T-helper 17 cell (primary cell): Measurements from ENCODE around the gene ABCC10. TPM values are rescaled to one million over a fixed set of nuclear protein-coding genes. Genes with fewer than 3 reads are reported as not detected.

Source experiments
- ATAC-seq: fragments of 150-1000 bp; cut with Tn5 transposase; 2 replicates; pipeline ENCODE4 v1.10.0; 2021; ENCODE audit warnings: mild to moderate bottlenecking, moderate library complexity
- DNase-seq, 3 donors: peaks; one replicate each; pipeline versions ENCODE4 v3.0.0 to v3.0.0-alpha.2; 2020 to 2021
- H3K9me3 ChIP-seq: one replicate; pipeline ENCODE4 v1.7.0; 2013; ENCODE audit warnings: low read length, mild to moderate bottlenecking; ENCODE audit not compliant: control insufficient read depth, poor library complexity, severe bottlenecking
- H3K27ac Mint-ChIP-seq: one replicate; pipeline ENCODE4 v1.8.0; 2022; ENCODE audit warnings: mild to moderate bottlenecking, moderate library complexity, mixed read lengths
- H3K27me3 Mint-ChIP-seq: one replicate; pipeline ENCODE4 v1.8.0; 2022; ENCODE audit warnings: mixed read lengths
- H3K36me3 Mint-ChIP-seq: one replicate; pipeline ENCODE4 v1.8.0; 2022; ENCODE audit warnings: low read depth, mixed read lengths
- H3K4me1 Mint-ChIP-seq: one replicate; pipeline ENCODE4 v1.8.0; 2022; ENCODE audit warnings: mild to moderate bottlenecking, mixed read lengths
- H3K4me3 Mint-ChIP-seq: one replicate; pipeline ENCODE4 v1.8.0; 2022; ENCODE audit warnings: mild to moderate bottlenecking, moderate library complexity, mixed read lengths
- total RNA-seq, 4 donors: library from RNA in 2 of 4; stranded (reverse) in 2 of 4; gene quantifications; one replicate each; pipeline ENCODE4 v1.2.3 and lab custom pipeline; 2022 to 2026

The ABCC10 gene
- total RNA-seq, 2 donors from 2014 or later, result 51.0 to 70.7 TPM

DNA sequence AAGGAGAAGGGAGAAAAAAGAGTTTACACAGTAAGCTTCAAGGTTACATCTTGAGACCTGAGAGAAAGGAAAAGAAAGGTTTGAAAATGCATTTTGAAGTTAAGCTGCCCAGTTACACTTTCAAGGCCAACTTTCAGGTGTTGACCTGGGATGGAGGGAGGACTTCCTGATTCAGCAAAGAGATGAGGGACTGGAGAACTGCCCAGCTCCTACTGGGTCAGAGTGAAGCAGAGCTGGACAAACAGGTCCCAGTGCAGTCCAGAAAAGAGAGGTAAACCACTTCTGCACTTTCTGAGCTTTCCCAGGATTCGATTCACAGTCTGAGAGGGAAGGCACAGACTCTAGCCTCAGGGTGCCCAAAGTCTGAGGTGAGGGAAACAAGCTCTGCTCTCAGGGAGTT, 44.1 kb downstream of the ABCC10 start:
- Mint-ChIP-seq H3K36me3 (peaks cover 4% of the 10 kb centered on the region), H3K4me3 (no peak overlapping the region), H3K4me1 (peaks cover 2% of the 10 kb centered on the region), H3K27me3 (peaks cover 29% of the 10 kb centered on the region), H3K27ac (no peak overlapping the region)
- no peaks in the 10 kb centered on the region for H3K9me3 ChIP-seq
- DNase-seq (no peak), ATAC-seq (no peak)

DNA sequence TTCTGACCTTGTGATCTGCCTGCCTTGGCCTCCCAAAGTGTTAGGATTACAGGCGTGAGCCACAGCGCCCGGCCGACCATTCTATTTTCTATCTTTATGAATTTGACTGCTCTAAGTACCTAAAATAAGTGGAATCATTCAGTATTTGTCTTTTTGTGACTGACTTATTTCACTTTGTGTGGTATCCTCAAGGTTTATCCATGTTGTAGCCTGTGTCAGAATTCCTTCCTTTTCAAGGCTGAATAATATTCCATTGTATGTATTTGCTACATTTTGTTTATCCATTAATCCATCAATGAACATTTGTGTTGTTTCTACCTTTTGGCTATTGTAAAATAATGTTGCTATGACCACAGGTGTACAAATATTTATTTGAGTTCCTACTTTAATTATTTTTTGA, 45.2 kb downstream of the ABCC10 start:
- Mint-ChIP-seq H3K4me1 (peaks cover 14% of the 10 kb centered on the region), H3K36me3 (peaks cover 5% of the 10 kb centered on the region), H3K4me3 (no peak overlapping the region), H3K27me3 (peaks cover 21% of the 10 kb centered on the region), H3K27ac (no peak overlapping the region)
- H3K9me3 ChIP-seq, result no peaks in the 10 kb centered on the region
- ATAC-seq (no peak), DNase-seq (no peak)

DNA sequence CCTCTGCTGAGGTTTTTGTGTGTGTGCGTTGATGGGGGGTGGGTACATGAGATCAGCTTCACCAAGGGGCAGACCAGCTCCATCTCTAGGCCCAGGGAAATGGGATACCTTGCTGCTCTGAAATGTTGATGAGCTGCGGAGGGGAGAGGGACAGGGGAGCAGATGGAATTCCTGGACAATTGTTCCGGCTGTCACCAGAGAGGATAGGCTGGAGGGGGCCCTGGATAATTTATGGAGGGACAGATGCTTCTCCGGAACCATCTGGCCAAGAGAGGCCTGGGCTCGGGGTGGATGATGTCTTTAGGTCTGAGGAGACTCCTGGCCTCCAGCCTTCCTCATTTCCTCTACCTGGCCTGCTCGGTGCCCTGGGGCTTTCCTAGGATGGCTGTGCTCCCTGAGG, 48.2 kb downstream of the ABCC10 start:
- peaks cover 24% of the 10 kb centered on the region for H3K4me1 Mint-ChIP-seq
- no peak for DNase-seq
- no peaks in the 10 kb centered on the region for H3K9me3 ChIP-seq
- no peak for ATAC-seq
- H3K27ac Mint-ChIP-seq, result peak overlapping the region; percentile 99
- H3K36me3 Mint-ChIP-seq, result peaks cover 2% of the 10 kb centered on the region
- no peaks in the 10 kb centered on the region for H3K27me3 Mint-ChIP-seq
- no peak overlapping the region for H3K4me3 Mint-ChIP-seq

DNA sequence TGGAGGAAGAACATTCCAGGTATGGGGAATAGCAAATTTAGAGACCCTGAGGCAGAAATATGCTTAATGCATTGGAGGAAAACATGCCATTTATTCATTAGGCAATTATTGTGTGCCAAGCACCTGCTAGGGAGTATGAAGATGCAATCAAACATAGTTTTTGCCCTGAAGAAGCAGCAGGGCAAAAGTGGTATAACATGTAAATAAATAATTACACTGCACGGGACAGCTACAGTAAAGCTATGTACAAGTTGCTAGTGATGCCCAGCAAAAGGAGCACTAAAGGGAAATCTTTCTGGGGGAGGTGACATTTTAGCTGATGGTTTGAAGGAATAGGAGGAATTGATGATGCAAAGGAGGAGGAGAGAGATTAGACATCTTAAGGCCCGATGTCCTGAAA, 49.4 kb downstream of the ABCC10 start:
- H3K36me3 Mint-ChIP-seq, result peaks cover 2% of the 10 kb centered on the region

DNA sequence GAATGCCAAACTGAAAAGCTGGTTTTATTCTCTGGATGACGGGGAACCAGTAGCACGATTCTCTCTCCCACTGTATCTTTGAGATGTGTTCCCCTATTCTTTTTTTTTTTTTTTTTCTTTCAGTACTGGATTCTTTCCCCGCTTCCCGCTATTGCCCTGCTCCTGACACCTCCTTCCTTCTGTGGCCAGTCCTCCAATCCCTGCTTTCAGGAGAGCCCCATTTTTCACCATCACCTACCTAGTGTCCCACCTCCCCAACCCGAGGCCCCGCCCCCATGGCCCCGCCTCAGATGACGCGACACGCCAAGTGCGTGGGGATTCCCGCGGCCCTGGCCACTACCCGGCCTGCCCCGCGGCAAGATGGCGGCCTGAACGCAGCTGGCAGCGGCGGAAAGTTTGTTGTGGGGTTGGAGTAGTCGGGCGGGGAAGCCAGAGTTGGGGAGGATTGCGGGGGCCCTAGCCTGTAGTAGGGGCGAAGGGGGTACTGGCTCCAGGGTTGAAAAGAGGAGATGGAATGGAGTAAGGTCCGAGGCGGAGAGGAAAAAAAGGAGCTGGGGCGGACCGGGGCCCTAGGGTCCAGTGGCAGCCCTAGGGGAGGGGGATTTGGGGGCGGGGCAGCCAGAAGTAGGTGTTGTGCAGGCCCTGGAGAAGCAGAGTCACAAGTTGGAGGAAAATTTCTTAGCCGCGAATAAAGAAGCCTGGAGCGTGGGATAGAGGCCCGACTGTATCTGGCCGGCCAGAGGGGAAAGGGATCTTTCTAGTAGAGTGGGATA, 50.1 kb downstream of the ABCC10 start, which contains the start of gene TJAP1:
Gene TJAP1 (plus strand): TSS at position 336 of the 773 bp plus-strand sequence. CDS start 21,432 bp downstream, outside the sequence.
- no peaks in the 10 kb centered on the region for H3K9me3 ChIP-seq
- peaks cover 2% of the 10 kb centered on the region for H3K36me3 Mint-ChIP-seq
- H3K27me3 Mint-ChIP-seq, result no peaks in the 10 kb centered on the region
- peak within 1 kb of the TSS; percentile 95 for H3K4me3 Mint-ChIP-seq
- peaks cover 36% of the 10 kb centered on the region for H3K4me1 Mint-ChIP-seq
- DNase-seq (peak; percentile 93 to 97 (median 95)), ATAC-seq (peak; percentile 100)
- peak within 1 kb of the TSS; percentile 99 for H3K27ac Mint-ChIP-seq

More for the DNA sequence above, 49.4 kb downstream of the ABCC10 start:
- Mint-ChIP-seq H3K27me3 (no peaks in the 10 kb centered on the region), H3K4me1 (peaks cover 29% of the 10 kb centered on the region), H3K27ac (peak overlapping the region; percentile 99), H3K4me3 (peak overlapping the region; percentile 95)
- ATAC-seq, result peak; percentile 10
- DNase-seq, result no peak
- no peaks in the 10 kb centered on the region for H3K9me3 ChIP-seq

DNA sequence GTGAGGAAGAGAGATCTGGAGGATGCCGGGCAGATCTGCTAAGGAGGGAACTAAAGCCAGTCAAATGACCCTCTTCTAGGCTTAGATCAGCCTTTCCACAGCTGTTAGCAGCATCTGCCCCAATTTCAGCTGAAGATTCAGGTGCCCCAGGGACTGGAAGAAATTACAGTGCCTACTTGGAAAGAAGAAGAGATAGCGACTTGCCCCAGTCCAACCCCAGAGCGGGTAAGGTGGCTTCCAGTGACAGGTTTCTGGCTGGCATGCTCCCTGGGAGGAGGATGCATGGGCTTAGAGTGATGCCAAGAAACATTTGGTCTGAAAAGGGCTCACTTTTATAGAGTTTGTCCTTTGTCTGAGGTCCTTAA, 50.6 kb downstream of the ABCC10 start:
- peak overlapping the region; percentile 99 for H3K27ac Mint-ChIP-seq
- DNase-seq, result no peak
- H3K9me3 ChIP-seq, result no peaks in the 10 kb centered on the region
- H3K36me3 Mint-ChIP-seq, result peaks cover 2% of the 10 kb centered on the region
- no peak for ATAC-seq
- H3K4me1 Mint-ChIP-seq, result peaks cover 37% of the 10 kb centered on the region
- peak overlapping the region; percentile 95 for H3K4me3 Mint-ChIP-seq
- H3K27me3 Mint-ChIP-seq, result no peaks in the 10 kb centered on the region

DNA sequence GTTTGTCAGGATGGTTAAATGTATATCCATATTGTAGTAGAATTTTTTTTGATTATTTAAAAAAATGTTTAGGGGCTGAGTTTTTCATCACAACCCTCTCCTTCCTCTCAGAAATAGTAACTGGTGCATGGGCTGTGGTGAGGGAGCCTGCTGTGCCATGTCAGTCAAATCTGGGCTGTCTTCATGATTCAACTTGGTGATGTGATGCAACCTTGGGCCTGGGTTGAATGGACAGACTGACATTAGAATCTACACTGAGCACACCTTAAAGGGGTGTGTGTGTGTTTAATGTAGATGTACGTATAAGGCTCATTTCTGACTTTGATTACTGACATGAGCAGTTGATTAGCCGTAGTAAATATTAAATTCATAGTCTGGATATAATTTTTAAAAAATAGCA, 53.7 kb downstream of the ABCC10 start:
- Mint-ChIP-seq H3K4me3 (no peak overlapping the region), H3K27ac (no peak overlapping the region), H3K4me1 (peaks cover 45% of the 10 kb centered on the region), H3K27me3 (no peaks in the 10 kb centered on the region), H3K36me3 (peaks cover 2% of the 10 kb centered on the region)
- ATAC-seq, result no peak
- DNase-seq, result no peak
- H3K9me3 ChIP-seq, result no peaks in the 10 kb centered on the region

DNA sequence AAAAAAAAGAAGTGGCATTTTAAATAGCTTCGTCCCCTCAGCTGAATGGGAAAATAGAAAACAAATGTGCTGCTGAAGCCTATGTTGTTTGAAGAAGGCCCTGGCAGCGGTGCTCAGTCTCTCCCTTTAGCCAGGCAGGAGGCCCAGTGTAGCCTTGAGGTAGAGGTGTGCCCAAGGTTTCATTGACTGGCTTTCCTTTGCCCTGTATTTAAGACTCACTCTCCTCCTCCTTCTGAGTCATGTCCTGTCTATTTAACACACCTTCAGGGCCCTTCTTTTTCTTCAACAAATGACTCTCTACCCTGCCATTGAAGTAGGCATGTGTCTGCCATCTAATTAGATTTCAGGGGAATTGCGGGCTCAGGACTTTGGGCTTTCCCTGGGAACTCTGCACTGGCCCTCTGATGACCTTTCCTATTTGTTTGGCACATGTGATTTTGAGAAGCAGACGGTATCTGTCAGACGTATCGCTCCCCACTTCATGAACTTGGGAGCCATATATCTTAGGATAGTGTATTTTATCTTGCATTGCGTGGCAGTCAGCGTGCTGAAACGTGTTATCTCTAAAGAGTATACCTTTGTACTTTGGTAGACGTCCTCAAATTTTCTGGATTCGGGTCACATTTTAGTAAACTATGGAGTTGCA, 54.4 kb downstream of the ABCC10 start:
- H3K27me3 Mint-ChIP-seq, result no peaks in the 10 kb centered on the region
- H3K4me1 Mint-ChIP-seq, result peaks cover 42% of the 10 kb centered on the region
- peaks cover 2% of the 10 kb centered on the region for H3K36me3 Mint-ChIP-seq
- DNase-seq (no peak), ATAC-seq (no peak)
- peak overlapping the region; percentile 21 for H3K4me3 Mint-ChIP-seq
- H3K27ac Mint-ChIP-seq, result peak overlapping the region; percentile 67
- no peaks in the 10 kb centered on the region for H3K9me3 ChIP-seq

DNA sequence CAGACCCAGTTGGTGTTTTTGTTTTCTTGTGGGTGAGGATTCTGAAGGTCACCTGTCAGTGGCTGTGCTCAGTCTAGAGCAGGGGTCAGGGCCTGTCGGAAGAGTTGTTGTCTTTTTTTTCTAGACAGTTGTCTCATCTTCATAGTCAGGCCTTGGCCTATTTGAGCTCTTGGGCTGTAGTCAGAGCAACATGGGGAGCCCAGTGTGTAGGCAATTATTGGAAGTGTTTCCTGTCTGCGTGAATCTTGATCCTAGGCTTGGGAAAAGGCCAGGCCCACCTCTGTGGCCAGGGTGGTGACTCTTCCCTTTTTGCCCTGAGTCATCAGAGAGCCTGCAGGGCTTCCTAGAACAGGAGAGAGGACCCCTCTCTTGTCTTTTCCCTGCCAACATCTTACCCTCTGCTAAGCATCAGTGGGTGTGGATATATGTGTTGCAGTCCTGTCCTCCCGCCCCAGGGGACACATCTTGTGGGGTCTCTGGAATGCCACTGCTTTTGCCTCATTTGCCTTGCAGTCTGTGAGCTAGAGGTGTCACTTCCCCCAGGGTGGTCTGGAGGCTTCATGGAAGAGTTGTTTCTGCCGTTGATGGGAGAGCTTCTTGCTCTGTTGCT, 61.4 kb downstream of the ABCC10 start:
- no peak for DNase-seq
- Mint-ChIP-seq H3K4me1 (peaks cover 21% of the 10 kb centered on the region), H3K27me3 (no peaks in the 10 kb centered on the region), H3K27ac (no peak overlapping the region), H3K36me3 (no peaks in the 10 kb centered on the region), H3K4me3 (no peak overlapping the region)
- no peaks in the 10 kb centered on the region for H3K9me3 ChIP-seq
- no peak for ATAC-seq

DNA sequence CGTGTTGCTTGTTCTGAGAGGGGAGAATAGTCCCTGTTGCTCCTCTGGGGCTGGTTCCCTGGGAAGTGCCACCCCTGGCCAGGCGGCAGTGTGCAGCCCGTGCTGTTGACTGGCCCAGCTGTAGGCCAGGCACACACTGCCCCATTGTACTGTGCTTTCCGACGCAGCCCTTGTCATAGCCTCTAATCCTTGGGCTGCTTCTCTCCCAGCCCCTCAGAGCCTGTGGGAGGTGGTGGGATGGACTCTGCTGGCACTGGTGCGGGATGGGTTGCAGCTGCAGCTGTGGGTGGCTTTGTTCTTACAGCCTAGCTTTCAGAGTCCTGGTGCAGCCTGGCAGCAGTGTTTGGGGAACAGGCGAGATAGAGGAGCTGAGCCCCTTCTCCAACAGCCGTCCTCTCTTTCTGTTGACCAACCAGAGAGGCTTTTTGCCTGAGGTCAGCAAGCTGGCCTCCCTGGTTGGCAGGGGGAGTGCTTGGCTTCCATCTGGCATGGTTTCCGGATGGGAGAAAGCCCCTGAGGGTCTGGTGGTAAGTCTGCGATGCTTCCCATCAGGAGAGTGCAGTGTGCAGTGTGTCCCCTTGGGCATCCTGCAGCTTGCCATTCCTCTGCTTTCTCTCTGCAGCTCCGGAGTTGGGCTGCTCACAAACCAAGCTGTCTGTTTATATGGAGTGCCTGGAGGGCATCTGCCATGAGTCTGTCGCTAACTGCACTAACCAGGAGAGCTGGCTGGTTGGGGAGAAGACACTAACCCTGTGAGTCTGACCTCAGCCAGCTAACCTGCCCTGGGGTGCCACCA, 62.1 kb downstream of the ABCC10 start:
- H3K36me3 Mint-ChIP-seq, result no peaks in the 10 kb centered on the region
- peaks cover 26% of the 10 kb centered on the region for H3K4me1 Mint-ChIP-seq
- no peak overlapping the region for H3K27ac Mint-ChIP-seq
- no peak overlapping the region for H3K4me3 Mint-ChIP-seq
- H3K9me3 ChIP-seq, result no peaks in the 10 kb centered on the region
- ATAC-seq (no peak), DNase-seq (no peak)
- no peaks in the 10 kb centered on the region for H3K27me3 Mint-ChIP-seq

DNA sequence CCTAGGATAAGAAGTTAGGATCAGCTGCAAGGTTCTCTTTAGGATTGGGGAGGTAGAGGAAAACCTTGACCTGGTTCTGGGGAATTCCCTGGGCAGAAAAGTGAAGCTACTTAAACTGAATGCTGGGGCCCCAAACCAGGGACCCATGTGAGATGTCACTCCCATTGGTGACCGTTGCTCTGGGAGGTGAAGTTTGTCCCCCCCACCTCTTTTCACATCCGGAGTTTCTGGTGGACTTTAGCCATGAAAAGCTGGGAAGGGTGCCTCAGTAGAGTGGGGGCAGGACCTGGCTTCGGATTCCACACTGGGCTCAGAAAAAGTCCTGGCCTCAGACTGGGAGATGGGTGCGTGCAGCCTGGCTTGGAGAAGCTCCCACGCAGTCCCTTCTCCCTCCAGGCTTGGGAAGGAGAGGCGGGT, 63.2 kb downstream of the ABCC10 start:
- Mint-ChIP-seq H3K4me3 (no peak overlapping the region), H3K36me3 (no peaks in the 10 kb centered on the region), H3K4me1 (peaks cover 29% of the 10 kb centered on the region), H3K27me3 (no peaks in the 10 kb centered on the region), H3K27ac (no peak overlapping the region)
- ATAC-seq, result no peak
- no peaks in the 10 kb centered on the region for H3K9me3 ChIP-seq
- DNase-seq, result no peak

DNA sequence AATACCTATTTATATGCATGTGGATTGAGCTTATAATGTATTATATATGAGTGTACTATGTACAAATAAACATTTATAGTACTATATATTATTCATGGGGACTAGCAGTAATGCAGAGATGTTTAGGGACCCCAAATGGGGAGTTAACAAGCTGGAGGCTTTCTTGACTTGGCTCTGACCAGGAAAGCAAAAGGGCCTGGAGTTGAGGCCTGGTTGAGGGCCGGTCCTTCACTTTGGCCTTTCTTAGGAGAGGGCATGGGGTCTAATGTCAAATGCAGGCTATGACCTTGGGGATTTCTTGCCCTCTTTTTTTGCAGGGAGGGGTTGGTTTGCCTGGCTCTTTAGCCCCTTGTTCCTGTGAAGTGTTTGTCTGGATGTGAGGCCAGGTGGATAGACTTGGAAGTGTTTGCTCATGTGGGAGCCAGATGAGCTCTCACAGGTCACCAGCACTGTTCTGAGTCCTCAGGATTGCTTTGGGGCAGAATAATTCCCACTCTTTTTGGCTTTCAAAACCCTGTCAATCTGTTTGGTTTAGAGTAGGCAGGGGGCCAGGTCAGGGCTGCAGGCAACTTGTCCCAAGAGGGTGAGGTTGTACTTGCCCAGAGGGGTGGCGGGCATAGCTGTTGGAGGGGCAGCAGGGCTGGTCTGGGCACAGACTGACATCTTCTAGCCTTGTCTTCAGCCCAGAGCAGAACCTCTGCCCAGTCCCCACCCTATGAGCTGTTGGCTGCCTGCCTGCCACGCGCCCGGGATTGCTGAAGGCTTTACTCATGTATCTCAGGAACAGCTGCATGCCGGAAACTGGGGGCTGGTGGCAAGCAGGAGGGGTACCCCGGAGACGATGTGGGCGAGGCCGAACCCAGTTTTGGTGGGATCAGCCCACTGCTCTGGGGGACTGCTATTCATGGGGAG, 64.7 kb downstream of the ABCC10 start:
- H3K27me3 Mint-ChIP-seq, result no peaks in the 10 kb centered on the region
- H3K9me3 ChIP-seq, result no peaks in the 10 kb centered on the region
- peak overlapping the region; percentile 89 for H3K27ac Mint-ChIP-seq
- H3K4me3 Mint-ChIP-seq, result peak overlapping the region; percentile 50
- DNase-seq (no peak), ATAC-seq (no peak)
- no peaks in the 10 kb centered on the region for H3K36me3 Mint-ChIP-seq
- peaks cover 34% of the 10 kb centered on the region for H3K4me1 Mint-ChIP-seq
